Neural cell (in vitro differentiated cells): ENCODE results near the gene KCNK7. TPM values are rescaled to one million over a fixed set of nuclear protein-coding genes. Genes with fewer than 3 reads are reported as not detected.

ENCODE experiments used
- H2AFZ ChIP-seq: fragments of 200-600, 300-800 bp; sonication (generic), shearing (Covaris generic); 2 replicates; pipeline ENCODE4 v1.6.0; 2014; ENCODE audit warnings: low read depth, mild to moderate bottlenecking, antibody characterized with exemption, low read length, moderate library complexity
- H3F3A ChIP-seq: fragments of 200-600 bp; shearing (Covaris generic); 2 replicates; pipeline ENCODE4 v1.6.1; 2016; ENCODE audit warnings: mild to moderate bottlenecking, moderate library complexity, mixed read lengths, antibody characterized with exemption, low read length; ENCODE audit not compliant: insufficient read depth, poor library complexity, severe bottlenecking
- H3K27ac ChIP-seq: fragments of 200-600, 300-800 bp; sonication (generic), shearing (Covaris generic); 2 replicates; pipeline ENCODE4 v1.5.1; 2014; ENCODE audit warnings: mild to moderate bottlenecking, low read length, moderate library complexity
- H3K27me3 ChIP-seq: fragments of 300-800, 200-600 bp; sonication (generic), shearing (Covaris generic); 2 replicates; pipeline ENCODE4 v1.6.0; 2014; ENCODE audit warnings: mild to moderate bottlenecking, low read depth, low read length, moderate library complexity; ENCODE audit not compliant: insufficient read depth
- H3K36me3 ChIP-seq: fragments of 300-800, 200-600 bp; sonication (generic), shearing (Covaris generic); 2 replicates; pipeline ENCODE4 v1.5.1; 2014; ENCODE audit warnings: mild to moderate bottlenecking, antibody characterized with exemption, low read length, moderate library complexity; ENCODE audit not compliant: insufficient read depth
- H3K4me2 ChIP-seq: fragments of 300-800, 200-600 bp; sonication (generic), shearing (Covaris generic); 2 replicates; pipeline ENCODE4 v1.6.0; 2014; ENCODE audit warnings: mild to moderate bottlenecking, low read length
- H3K4me3 ChIP-seq: fragments of 300-800, 200-600 bp; sonication (generic), shearing (Covaris generic); 2 replicates; pipeline ENCODE4 v1.5.1; 2014; ENCODE audit warnings: mild to moderate bottlenecking, low read length, moderate library complexity
- H3K79me2 ChIP-seq: fragments of 200-600 bp; shearing (Covaris generic); replicated peaks from 2 replicates; pipeline ENCODE4 v1.6.0; 2014; ENCODE audit warnings: mild to moderate bottlenecking, low read length, moderate library complexity; ENCODE audit not compliant: insufficient read depth
- H3K9ac ChIP-seq: fragments of 300-800, 200-600 bp; sonication (generic), shearing (Covaris generic); 2 replicates; pipeline ENCODE4 v1.6.1; 2016; ENCODE audit warnings: mild to moderate bottlenecking, low read length, mixed read lengths
- H3K9me2 ChIP-seq: fragments of 200-600 bp; shearing (Covaris generic); 2 replicates; pipeline ENCODE4 v1.6.1; 2016; ENCODE audit warnings: mild to moderate bottlenecking, low read length, mixed read lengths; ENCODE audit not compliant: insufficient read depth
- H3K9me3 ChIP-seq: fragments of 200-600, 300-800 bp; sonication (generic), shearing (Covaris generic); 2 replicates; pipeline ENCODE4 v1.6.1; 2016; ENCODE audit warnings: mild to moderate bottlenecking, mixed run types, low read length, moderate library complexity, mixed read lengths
- H4K20me1 ChIP-seq: fragments of 200-600 bp; shearing (Covaris generic); 2 replicates; pipeline ENCODE4 v1.6.1; 2016; ENCODE audit warnings: mild to moderate bottlenecking, mixed run types; ENCODE audit not compliant: insufficient read depth
- CTCF ChIP-seq: fragments of 450-650 bp; IDR thresholded peaks from 2 replicates; pipeline ENCODE4 v1.5.1; 2014; ENCODE audit warnings: antibody characterized with exemption, mild to moderate bottlenecking, moderate library complexity; ENCODE audit not compliant: poor library complexity, severe bottlenecking
- EP300 ChIP-seq: fragments of 450-650 bp; conservative IDR thresholded peaks from 2 replicates; pipeline ENCODE4 v1.6.1; 2014; ENCODE audit warnings: antibody characterized with exemption, mild to moderate bottlenecking, moderate library complexity; ENCODE audit not compliant: poor library complexity, severe bottlenecking
- MXI1 ChIP-seq: fragments of 450-650 bp; conservative IDR thresholded peaks from 2 replicates; pipeline ENCODE4 v1.6.1; 2014; ENCODE audit warnings: antibody characterized with exemption, mild to moderate bottlenecking; ENCODE audit not compliant: poor library complexity, severe bottlenecking
- POLR2AphosphoS5 ChIP-seq: IDR thresholded peaks from 2 replicates; pipeline ENCODE4 v1.6.1; 2012
- RAD21 ChIP-seq: fragments of 450-650 bp; conservative IDR thresholded peaks from 2 replicates; pipeline ENCODE4 v1.6.1; 2014; ENCODE audit warnings: antibody characterized with exemption, mild to moderate bottlenecking, moderate library complexity
- REST ChIP-seq: IDR thresholded peaks from 2 replicates; pipeline ENCODE4 v1.6.1; 2012; ENCODE audit warnings: borderline replicate concordance
- SMC3 ChIP-seq: fragments of 450-650 bp; conservative IDR thresholded peaks from 2 replicates; pipeline ENCODE4 v1.6.1; 2014; ENCODE audit warnings: antibody characterized with exemption, mild to moderate bottlenecking, moderate library complexity; ENCODE audit not compliant: poor library complexity
- TAF1 ChIP-seq: IDR thresholded peaks from 2 replicates; pipeline ENCODE4 v1.6.1; 2012; ENCODE audit warnings: low read depth
- polyA plus RNA-seq: library from polyadenylated mRNA; depleted of rRNA; stranded (reverse); fragments of >200 nt; gene quantifications from 2 replicates; pipeline ENCODE4 v1.2.3, GENCODE V29; 2014

KCNK7 gene
- polyA plus RNA-seq, 1 donor from 2014 or later: 1.1 TPM

GRCh38 chr11:65548395-65548794, 47.2 kb downstream of the KCNK7 start:
- Histone ChIP-seq H3K36me3 (no peaks in the 10 kb centered on the region), H3K79me2 (no peaks in the 10 kb centered on the region), H3F3A (no peaks in the 10 kb centered on the region), H3K9ac (no peak overlapping the region), H3K4me2 (no peak overlapping the region), H4K20me1 (no peaks in the 10 kb centered on the region), H2AFZ (no peak overlapping the region), H3K27me3 (peaks cover 22% of the 10 kb centered on the region), H3K9me2 (no peaks in the 10 kb centered on the region), H3K27ac (no peak overlapping the region), H3K9me3 (no peaks in the 10 kb centered on the region), H3K4me3 (no peak overlapping the region)
- TF ChIP-seq TAF1 (no peak), CTCF (no peak)

- Histone ChIP-seq H3K36me3 (no peaks in the 10 kb centered on the region), H3K4me3 (no peak overlapping the region), H3K4me2 (no peak overlapping the region), H3K9ac (no peak overlapping the region), H3F3A (no peaks in the 10 kb centered on the region), H3K9me3 (no peaks in the 10 kb centered on the region), H3K27ac (no peak overlapping the region), H3K79me2 (no peaks in the 10 kb centered on the region), H3K27me3 (peaks cover 22% of the 10 kb centered on the region), H4K20me1 (no peaks in the 10 kb centered on the region), H3K9me2 (no peaks in the 10 kb centered on the region), H2AFZ (no peak overlapping the region)
- TF ChIP-seq REST: no peak
- TF ChIP-seq SMC3: no peak
- TF ChIP-seq RAD21: no peak
- TF ChIP-seq TAF1: no peak
- TF ChIP-seq EP300: no peak
- TF ChIP-seq POLR2AphosphoS5: no peak
- no peak for TF ChIP-seq MXI1
These were observed 48.0 kb downstream of the KCNK7 start for GRCh38 chr11:65547446-65548125.
